Hepatic stellate cell (primary cell): ENCODE measurements around the gene ULK4.
A peak's percentile ranks its signal among the peaks of the same experiment; 100 is the strongest.
"Not testable (repeated sequence)": the region's sequence is repeated elsewhere in the genome, so short reads cannot be mapped to it uniquely, and the experiment has no call there.

Experiments
- DNase-seq: peaks from one replicate; pipeline ENCODE4 v3.0.0; 2011; ENCODE audit warnings: low spot score

Gene ULK4

GRCh38 chr3:41961751-41962679 is at the start of gene ULK4:
TSS of gene ULK4 (minus strand) at chr3:41962103. CDS start at chr3:41954759, 7,344 bp downstream.
- peak; percentile 92 for DNase-seq

DNA sequence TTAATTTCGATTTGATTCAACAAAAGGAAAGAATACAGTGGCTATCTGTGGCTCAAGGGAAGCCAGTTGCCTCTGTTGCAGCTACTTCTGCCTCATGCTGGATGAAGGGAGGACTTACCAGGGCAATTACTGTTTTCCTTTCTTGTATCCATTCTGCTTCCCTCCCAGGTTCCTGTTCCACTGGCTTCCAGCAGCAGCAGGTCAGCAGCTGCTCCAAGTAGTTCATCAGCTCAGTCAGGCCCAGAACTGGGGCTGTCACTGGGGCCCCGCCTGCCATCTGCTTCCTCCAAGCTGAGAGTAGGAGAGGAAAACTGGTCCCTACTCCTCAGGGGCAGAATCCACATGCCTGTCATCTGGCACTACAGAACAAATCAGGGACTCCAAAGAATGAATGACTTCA is 48.6 kb upstream of the ULK4 start:
- DNase-seq = no peak

GRCh38 chr3:42009456-42009855 is 47.6 kb upstream of the ULK4 start:
- no peak for DNase-seq

GRCh38 chr3:42007785-42008184 is 45.9 kb upstream of the ULK4 start:
- DNase-seq = no peak

DNA sequence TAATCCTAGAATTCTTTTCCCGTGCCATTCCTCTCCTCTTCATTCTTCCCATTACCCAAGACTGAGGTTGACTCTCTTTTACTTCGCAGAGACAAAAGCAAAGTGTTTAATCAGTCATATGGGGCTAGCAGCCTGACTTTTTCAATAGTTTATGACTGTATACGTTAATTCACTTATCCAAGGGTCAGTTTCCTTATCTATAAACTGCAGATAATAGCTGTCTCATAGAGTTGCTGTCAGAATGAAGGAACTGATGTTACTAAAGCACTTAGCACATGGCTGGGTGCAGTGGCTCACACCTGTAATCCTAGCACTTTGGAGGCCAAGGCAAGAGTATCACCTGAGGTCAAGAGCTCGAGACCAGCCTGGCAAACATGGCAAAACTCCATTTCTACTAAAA is 43.5 kb upstream of the ULK4 start:
- no peak for DNase-seq

DNA sequence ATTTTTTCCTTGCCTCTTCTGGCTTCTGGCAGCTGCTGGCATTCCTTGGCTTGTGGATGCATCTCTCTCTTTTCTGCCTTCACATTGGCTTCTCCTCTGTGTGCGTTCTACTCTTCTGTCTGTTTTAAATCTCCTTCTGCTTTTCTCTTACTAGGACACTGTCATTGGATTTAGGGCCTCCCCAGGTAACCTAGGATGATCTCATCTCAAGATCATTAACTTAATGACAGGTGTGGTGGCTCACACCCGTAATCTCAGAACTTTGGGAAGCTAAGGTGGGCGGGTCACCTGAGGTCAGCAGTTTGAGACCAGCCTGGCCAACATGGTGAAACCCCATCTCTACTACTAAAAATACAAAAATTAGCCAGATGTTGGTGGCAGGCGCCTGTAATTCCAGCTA is 40.9 kb upstream of the ULK4 start:
- no peak for DNase-seq

DNA sequence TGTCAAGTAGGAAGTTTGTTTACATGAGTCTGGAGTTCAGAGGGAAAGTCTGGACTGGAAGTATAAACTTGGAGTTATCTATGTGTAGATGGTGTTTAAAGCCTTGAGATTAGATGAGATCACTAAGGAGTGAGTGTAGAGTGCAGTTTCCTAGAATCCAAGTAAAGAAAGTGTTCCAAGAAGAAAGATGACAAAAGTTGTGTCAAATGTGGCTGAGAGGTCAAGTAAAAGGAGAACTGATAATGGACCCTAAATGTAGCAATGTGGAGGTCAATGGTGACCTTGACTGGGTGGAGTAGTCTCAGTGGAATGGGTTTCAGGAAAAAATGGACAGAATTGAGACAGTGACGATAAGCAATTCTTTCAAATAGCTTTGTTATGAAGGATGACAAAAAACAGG is 39.9 kb upstream of the ULK4 start:
- no peak for DNase-seq

GRCh38 chr3:41999909-42000308 is 38.0 kb upstream of the ULK4 start:
- no peak for DNase-seq

GRCh38 chr3:41997702-41998550 is 36.0 kb upstream of the ULK4 start:
- DNase-seq = no peak

- no peak for DNase-seq
These were observed 29.5 kb upstream of the ULK4 start for GRCh38 chr3:41991437-41991836.

- no peak for DNase-seq
These were observed 27.6 kb upstream of the ULK4 start for GRCh38 chr3:41989518-41989917.

- DNase-seq = no peak
These were observed 25.7 kb upstream of the ULK4 start for GRCh38 chr3:41987627-41988026.

GRCh38 chr3:41986561-41986960 is 24.7 kb upstream of the ULK4 start:
- no peak for DNase-seq

GRCh38 chr3:41985018-41985417 is 23.1 kb upstream of the ULK4 start:
- DNase-seq = no peak

DNA sequence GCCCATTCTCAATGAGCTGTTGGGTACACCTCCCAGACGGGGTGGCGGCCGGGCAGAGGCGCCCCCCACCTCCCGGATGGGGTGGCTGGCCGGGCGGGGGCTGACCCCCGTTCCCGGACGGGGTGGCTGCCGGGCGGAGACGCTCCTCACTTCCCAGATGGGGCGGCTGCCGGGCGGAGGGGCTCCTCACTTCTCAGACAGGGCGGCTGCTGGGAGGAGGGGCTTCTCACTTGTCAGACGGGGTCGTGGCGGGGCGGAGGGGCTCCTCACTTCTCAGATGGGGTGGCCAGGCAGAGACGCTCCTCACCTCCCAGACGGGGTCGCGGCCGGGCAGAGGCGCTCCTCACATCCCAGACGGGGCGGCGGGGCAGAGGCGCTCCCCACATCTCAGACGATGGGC is 21.2 kb upstream of the ULK4 start:
- not testable (repeated sequence) for DNase-seq

DNA sequence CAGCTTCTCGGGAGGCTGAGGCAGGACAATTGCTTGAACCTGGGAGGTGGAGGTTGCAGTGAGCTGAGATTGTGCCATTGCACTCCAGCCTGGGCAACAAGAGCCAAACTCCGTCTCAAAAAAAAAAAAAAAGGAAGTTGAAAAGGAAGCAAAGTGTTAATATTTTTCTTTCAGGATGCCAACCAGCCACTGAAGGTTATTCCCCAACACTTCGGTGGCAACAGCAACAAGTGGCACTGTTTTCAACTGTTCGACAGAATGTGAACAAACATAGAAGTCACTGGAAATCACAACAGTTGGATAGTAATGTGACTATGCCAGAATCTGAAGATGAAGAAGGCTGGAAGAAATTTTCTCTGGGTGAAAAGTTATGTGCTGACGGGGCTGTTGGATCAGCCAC is 15.5 kb upstream of the ULK4 start:
- DNase-seq = not testable (repeated sequence)

DNA sequence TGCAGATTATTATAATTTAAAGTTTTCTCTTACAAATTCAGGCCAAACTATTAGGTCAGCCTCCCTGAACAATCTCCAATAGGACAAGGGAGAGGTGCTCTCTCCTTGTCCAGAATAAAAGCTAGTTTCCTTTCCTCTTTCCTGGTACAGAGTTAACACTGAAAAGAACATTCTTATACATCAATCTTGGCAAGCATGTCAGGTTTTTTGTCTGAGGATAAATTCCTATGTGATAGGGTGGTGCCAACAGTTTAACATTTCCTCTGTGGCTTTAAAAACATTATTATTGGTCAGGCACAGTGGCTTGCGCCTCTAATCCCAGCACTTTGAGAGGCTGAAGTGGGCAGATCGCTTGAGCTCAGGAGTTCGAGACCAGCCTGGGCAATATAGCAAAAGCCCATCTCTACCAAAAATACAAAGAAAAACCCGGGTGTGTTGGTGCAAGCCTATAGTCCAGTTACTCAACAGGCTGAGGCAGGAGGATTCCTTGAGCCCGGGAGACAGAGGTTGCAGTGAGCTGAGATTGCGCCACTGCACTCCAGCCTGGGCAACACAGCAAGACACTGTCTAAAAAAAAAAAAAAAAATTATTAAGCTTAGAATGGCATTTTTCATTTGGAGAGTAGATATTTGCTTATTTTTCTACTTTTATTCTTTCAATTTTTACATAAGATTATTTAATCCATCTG is 13.7 kb upstream of the ULK4 start:
- no peak for DNase-seq

DNA sequence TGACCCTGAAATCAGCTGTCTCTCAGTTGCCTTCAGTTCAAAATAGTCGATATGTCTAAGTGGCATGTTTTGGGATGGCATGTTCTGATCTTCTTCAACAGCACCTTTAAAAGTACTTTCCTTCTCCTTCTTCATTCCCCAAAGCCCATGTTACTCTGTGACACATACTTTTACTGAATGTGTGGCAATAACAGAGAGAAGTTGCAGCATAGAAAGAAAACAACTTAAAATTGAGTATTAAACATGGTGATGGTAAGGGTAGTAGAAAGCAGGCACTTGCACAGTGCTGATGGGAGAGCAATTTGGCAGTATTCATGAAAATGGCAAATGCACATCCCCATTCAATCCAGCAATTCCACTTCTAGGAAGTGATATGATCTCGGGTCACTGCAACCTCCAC is 12.3 kb upstream of the ULK4 start:
- DNase-seq = no peak

DNA sequence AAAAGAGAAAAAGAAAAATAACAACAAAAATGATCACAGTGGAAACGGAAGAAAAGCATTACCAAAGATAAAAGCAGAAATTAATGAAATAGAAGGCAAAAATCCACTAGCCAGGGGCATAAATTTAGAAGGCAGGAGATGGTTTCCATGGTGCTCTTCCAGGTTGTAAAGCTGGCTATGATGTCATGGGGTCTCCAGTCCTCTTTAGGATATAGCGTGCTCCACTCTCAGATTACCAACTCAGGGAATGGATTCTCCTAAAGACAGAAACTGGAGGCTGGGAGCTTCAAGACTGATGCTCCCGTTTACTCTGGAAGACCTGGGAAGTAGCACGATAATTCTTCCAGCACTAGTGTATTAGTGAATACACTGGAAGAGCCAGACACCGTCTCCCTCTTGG is 10.9 kb upstream of the ULK4 start:
- DNase-seq = no peak

DNA sequence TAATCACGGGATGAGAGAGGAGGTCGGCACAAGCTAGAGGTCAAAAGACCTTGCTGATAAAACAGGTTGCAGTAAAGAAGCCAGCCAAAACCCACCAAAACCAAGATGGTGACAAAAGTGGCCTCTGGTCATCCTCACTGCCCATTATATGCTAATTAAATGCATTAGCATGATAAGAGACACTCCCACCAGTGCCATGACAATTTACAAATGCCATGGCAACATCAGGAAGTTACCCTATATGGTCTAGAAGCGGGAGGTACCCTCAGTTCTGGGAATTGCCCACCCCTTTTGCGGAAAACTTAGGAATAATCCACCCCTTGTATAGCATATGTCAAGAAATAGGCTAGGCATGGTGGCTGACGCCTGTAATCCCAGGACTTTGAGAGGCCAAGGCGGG is 4.3 kb upstream of the ULK4 start:
- no peak for DNase-seq

DNA sequence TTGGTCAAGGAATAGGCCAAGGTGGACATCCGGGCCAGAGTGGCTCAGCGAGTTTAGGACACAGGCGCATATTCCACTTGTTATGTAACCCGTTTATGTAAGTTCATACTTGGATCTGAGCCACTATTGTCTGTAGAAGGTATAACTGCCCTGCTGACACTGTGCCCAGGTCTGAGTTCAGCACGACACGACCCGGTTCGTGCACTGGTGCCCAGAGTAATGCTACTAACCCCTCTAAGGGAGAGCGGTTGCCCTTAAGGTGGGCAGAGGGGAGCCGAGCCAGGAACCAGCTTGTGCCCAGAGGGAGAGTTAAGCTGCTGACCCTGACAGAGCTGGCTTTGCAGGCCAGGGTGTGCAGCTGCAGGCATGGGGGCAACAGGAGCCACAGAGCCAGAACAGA is 1.9 kb upstream of the ULK4 start:
- DNase-seq = no peak
